NCI-H1105 (cell line): ENCODE measurements around the gene EHF.
"Not testable (repeated sequence)": the region's sequence is repeated elsewhere in the genome, so short reads cannot be mapped to it uniquely, and the experiment has no call there.

ENCODE experiments used
- DNase-seq: peaks from one replicate; lab custom pipeline; 2025; lab: John Stamatoyannopoulos, UW

Gene EHF

GRCh38 chr11:34620820-34621792 is at the start of gene EHF:
TSS of gene EHF (plus strand) at chr11:34621093. CDS start at chr11:34642631, 21,538 bp downstream.
- no peak for DNase-seq

DNA sequence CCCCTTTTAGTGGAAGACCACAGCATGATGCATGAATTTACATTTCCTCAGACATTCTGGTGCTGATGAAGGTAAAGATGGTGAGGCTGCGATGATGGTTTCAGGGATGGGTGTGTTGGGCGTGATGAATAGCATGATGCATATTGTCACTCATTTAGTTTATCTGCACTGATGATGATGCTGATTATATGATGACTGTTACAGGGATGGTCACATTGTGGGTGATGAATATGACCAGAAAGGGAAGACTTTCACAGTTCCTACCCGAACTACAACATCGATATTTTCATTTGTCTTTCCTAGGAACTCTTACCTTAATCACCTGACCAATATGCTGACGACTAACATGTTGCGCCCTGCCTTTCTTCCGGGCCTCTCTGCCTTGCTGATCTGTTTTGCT is 47.4 kb upstream of the EHF start:
- DNase-seq, result no peak

DNA sequence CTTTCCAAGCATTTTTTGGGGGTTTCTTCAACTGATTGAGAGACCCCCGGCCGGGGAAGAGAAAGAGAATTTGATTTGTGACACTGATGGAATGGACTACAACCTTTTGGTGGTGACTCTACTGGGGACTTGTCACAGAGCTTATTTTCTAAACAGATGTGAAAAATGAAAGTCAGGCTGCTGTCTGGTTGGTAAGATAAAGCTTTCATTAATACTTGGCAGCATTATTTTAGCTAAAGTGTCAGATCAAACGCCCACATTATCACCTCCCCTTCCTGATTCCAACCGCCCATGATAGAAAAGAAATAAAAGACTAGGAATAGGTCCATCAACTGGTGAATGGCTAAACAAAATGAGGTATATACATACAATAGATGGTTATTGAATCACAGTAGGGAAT is 45.6 kb upstream of the EHF start:
- DNase-seq, result no peak

DNA sequence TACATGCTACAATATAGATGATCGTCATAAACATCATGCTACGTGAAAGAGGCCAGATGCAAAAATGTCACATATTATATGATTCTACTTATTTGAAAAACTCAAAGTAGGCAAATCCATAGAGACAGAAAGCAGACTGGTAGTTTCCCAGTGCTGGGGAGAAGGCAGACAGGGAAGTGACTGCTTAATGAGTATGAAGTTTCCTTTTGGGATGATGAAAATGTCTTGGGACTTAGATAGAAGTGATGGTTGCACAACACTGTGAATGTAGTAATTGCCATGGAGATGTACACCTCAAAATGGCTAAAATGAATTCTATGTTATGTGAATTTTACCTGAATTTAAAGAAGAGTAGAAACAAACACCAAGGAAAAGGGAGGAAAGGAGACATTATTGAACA is 45.2 kb upstream of the EHF start:
- DNase-seq, result no peak

DNA sequence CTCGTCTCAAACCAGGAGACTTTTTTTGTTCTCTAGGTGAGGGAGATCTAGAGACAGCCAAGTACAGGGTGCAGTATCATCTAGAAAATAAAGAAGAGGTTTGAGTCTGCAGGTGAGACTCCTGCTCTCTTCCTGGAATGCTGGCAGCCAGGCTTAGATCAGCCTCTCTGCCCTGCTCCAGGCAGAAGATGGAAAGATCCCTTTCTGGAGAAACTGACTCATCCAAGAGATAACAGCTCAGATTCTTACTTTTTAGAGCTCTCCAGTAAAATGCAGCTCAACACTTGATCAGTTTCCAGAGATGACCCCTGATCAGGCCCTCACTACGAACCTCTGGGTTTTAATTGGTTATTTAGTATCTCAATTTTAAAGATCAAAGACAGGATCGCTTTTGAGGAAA is 44.6 kb upstream of the EHF start:
- DNase-seq, result no peak

DNA sequence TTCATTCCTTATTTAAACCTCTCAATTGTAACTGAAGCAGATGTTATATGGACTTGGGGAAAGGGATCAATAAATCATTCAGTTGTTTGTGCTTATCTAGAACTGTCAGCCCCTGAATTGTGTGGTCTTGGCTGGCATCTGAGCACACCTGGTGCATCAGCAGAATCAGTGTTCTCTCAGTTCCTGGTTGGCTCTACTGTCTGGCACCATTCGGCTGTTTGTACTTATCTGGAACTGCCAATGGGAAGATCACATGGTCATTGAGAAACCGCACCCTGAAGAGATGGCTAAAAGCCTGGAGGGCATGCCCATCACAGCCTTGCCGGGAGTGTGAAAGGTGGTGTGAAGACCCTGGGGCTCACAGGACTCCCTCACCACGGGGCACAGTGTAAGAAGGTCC is 37.1 kb upstream of the EHF start:
- no peak for DNase-seq

GRCh38 chr11:34585304-34585734 is 35.6 kb upstream of the EHF start:
- no peak for DNase-seq

GRCh38 chr11:34585735-34586487 is 35.0 kb upstream of the EHF start:
- DNase-seq, result peak; percentile 38

- no peak for DNase-seq
Observed at GRCh38 chr11:34586488-34587281, 34.2 kb upstream of the EHF start.

GRCh38 chr11:34587282-34587677 is 33.6 kb upstream of the EHF start:
- no peak for DNase-seq

- DNase-seq, result no peak
Observed at GRCh38 chr11:34588023-34588422, 32.9 kb upstream of the EHF start.

DNA sequence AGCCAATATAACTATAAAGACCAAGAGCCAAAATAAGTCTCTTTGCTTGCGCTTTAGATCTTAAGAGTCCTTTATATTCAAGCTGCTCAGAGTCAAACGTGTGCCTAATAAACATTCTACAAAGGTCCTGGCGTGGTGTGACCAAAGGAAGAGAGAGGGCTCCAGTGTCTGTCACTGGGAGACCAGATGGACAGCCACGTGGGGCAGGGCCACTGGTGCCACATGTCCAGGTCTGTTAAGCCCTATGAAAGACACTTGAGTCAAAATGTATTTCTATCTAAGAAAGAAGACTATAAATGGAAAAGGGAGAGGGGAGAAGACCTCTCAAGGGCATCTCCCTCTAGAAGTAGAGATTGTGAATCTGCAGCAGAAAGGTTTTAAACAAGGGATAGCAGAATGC is 32.2 kb upstream of the EHF start:
- no peak for DNase-seq

DNA sequence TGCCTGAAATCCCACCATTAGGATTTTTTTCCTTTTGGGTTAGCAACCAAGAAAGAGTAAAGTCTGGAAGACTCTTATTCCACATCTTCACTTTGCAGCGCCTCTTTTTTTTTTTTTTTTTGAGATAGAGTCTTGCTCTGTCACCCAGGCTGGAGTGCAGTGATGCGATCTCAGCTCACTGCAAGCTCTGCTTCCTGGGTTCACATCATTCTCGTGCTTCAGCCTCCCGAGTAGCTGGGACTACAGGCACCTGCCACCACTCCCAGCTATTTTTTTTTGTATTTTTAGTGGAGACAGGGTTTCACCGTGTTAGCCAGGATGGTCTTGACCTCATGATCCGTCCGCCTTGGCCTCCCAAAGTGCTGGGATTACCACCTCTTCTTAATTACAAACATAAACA is 31.7 kb upstream of the EHF start:
- DNase-seq, result not testable (repeated sequence)

DNA sequence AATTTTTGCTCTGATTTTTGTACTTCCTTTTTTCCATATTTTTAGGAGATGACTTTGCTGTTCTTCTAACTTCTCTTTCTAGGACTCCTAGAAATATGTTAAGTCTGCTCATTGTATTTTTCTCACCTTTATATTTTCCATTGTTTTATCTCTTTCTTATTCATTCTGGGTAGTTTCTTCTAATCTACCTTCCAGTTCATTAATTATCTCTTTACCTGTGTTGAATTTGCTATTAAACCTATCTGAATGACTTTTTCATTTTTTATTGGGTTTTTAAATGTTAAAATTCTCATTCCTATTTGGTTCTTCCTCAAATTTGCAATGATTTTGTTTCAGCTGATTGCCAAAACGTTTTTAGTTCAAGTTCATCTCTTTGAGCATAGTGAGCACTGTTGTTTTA is 27.8 kb upstream of the EHF start:
- no peak for DNase-seq

DNA sequence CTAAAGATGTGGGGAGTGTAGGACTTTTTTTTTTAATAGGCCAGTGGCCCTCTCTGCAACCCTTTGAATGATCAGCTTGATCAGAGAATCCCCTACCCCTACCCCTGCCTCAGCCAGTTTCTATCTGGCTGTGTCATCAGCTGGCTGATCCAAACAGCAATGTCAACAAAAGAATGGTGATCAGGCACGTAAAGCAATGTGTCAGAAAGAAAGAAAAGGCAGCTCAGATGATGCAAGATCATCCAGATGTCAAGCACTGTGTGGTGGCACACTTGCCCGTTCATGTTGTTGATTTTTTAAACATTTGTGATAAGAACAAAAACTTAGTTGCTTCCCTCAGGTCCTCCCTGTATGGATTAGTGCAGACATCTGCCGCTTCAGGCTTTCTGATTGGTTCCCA is 26.3 kb upstream of the EHF start:
- DNase-seq, result no peak

DNA sequence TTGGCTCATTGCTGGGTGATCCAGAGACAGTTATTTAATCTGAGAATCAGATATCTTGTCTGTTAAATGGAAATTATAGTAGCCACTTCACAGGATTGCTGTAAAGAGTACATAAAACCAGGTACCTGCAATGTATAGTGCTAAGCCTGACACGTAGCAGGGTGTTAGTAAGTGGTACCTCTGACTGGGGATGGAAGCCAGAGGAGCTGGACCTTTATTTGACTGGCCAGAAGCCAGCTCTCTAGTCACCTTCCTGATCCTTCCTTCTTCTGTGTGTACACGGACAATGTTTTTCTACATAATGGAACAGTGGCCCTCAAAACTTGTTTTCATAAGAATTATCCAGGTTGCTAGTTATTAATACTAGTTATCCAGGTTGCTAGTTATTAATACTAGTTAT is 25.5 kb upstream of the EHF start:
- no peak for DNase-seq

DNA sequence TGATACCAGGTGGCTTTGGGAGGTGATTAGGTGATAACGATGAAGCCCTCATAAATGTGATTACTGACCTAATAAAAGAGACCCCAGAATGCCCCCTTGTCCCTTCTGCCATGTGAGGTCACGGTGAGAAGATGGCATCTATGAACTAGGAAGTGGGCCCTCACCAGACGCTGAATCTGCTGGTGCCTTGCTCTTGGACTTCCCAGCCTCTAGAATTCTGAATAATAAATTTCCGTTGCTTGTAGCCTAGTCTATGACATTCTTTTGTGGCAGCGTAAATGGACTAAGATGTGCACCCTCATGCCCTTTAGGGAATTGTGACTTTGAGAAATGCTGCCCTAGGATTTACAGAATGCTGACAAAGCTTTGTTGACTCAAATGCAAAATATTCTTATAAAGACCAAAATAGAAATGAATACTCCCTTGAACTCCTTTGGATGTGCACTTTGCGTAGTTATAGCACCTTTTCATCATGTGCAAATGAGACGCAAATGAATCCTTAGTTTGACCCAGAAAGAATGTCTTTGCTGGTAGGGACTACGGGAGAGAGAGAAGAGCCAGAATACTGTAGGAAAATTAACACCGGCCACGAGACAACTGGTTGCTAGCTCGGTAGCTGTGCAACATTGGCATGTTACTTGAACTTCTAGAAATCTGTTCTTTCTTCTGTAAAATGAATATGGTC is 24.8 kb upstream of the EHF start:
- no peak for DNase-seq

- no peak for DNase-seq
Observed at GRCh38 chr11:34599406-34599945, 21.4 kb upstream of the EHF start.

GRCh38 chr11:34600339-34601084 is 20.4 kb upstream of the EHF start:
- DNase-seq, result no peak

DNA sequence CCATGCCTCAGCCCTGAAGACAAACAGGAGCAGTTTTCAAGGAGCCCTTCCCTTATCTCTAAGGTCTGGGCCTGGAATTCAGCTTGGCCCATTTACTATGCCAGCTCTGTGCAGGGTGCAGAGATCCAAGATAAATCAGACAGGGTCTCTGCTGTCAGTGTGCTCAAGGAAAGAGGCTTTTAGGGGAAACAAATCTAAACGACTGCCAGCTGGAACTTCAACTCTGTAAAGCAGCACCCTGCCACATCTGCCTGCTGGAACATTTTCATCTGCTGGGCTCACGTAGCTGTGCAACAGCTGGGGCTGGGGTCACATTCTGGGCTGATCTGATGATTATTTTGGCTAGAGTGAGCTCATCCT is 19.8 kb upstream of the EHF start:
- DNase-seq, result no peak

GRCh38 chr11:34601609-34602008 is 19.3 kb upstream of the EHF start:
- no peak for DNase-seq
